K562 (cell line): ENCODE data around the gene FAM227A. TPM values are rescaled to one million over a fixed set of nuclear protein-coding genes. Genes with fewer than 3 reads are reported as not detected.
A peak's percentile ranks its signal among the peaks of the same experiment; 100 is the strongest.

Experiments used
- MBD1 ChIP-seq: fragments of 250-450 bp; sonication (Bioruptor Pico); IDR thresholded peaks from 2 replicates; pipeline ENCODE4 v1.8.0; 2022; ENCODE audit warnings: inconsistent platforms
- RBBP5 ChIP-seq: fragments of 200-600 bp; sonication (generic); IDR thresholded peaks from 2 replicates; pipeline ENCODE4 v1.6.1; 2012; ENCODE audit warnings: borderline replicate concordance, mild to moderate bottlenecking, low read length, control low read depth, inconsistent platforms; ENCODE audit not compliant: insufficient read depth, poor library complexity, severe bottlenecking
- REST ChIP-seq, 2 experiments: fragments of 450-650 bp; formaldehyde crosslinking in 1 of 2; IDR thresholded peaks; 2 replicates each; pipeline versions ENCODE4 v1.4.0 to v1.6.1; 2014 to 2020; ENCODE audit warnings: mild to moderate bottlenecking in 2 of 2, borderline replicate concordance in 1 of 2, low read depth in 1 of 2
- RHOXF2B ChIP-seq: fragments of 250-450 bp; sonication (Bioruptor Pico); conservative IDR thresholded peaks from 2 replicates; pipeline ENCODE4 v1.5.1; 2021
- SP2 ChIP-seq: IDR thresholded peaks from 2 replicates; pipeline ENCODE4 v1.6.1; 2011; ENCODE audit warnings: mild to moderate bottlenecking, low read depth, low read length, moderate library complexity; ENCODE audit not compliant: poor library complexity, severe bottlenecking; ENCODE audit errors: extremely low read depth
- TCF7L2 ChIP-seq: fragments of 150-350 bp; IDR thresholded peaks from 2 replicates; pipeline ENCODE4 v1.6.1; 2016; ENCODE audit warnings: low read depth, mild to moderate bottlenecking, low read length, moderate library complexity
- ZNF445 ChIP-seq: fragments of 250-450 bp; sonication (Bioruptor Pico); IDR thresholded peaks from 2 replicates; pipeline ENCODE4 v1.4.0; 2020; ENCODE audit warnings: low read depth, mild to moderate bottlenecking, moderate library complexity
- ZNF75A ChIP-seq: fragments of 450-650 bp; formaldehyde crosslinking; IDR thresholded peaks from 2 replicates; pipeline ENCODE4 v1.4.0; 2020; ENCODE audit warnings: mild to moderate bottlenecking
- ZNF785 ChIP-seq: fragments of 250-450 bp; sonication (Bioruptor Pico); IDR thresholded peaks from 2 replicates; pipeline ENCODE4 v1.4.0; 2020; ENCODE audit warnings: mild to moderate bottlenecking
- polyA plus RNA-seq, 8 experiments: library from polyadenylated mRNA; depleted of rRNA in 4 of 8; stranded (reverse) in 5 of 8; unstranded in 3 of 8; fragments of >200 nt; fragmentation: Nextera tagmentation in 2 of 8; fragmentation: Illumina TruSeq in 1 of 8; extraction: Ambion mirVana in 2 of 8; extraction: Trizol in 1 of 8; gene quantifications; 2 replicates each; pipeline versions ENCODE4 v1.2.1 to v1.2.3, GENCODE V29; 2011 to 2014; ENCODE audit warnings: inconsistent platforms in 1 of 8, missing spikeins in 1 of 8
- total RNA-seq, 7 experiments: library from RNA; depleted of rRNA in 6 of 7; stranded (reverse); fragments of >200 nt in 6 of 7; fragmentation: Illumina TruSeq in 2 of 7; extraction: Trizol in 2 of 7; gene quantifications; 2 replicates each; pipeline versions ENCODE4 v1.2.1 to v1.2.3, GENCODE V29; 2011 to 2021; ENCODE audit warnings: low replicate concordance in 1 of 7

Gene FAM227A
- total and polyA plus RNA-seq, 9 of the 15 experiments (the other 6 are each of a cell fraction or from before 2014, with no cell fraction given): 0.10 to 2.2 (median 0.83) TPM

GRCh38 chr22:38697425-38698089 lies 41.4 kb upstream of the FAM227A start (continued):
- TF ChIP-seq MBD1 (CRISPR knock-in tag): no peak
- no peak for TF ChIP-seq RHOXF2B (CRISPR knock-in tag)
- TF ChIP-seq SP2: no peak
- no peak for TF ChIP-seq ZNF75A (CRISPR knock-in tag)
- peak; percentile 39 for TF ChIP-seq RBBP5
- no peak for TF ChIP-seq ZNF785 (CRISPR knock-in tag)
- no peak for TF ChIP-seq TCF7L2
- peak; percentile 27; the same call in 1 of the 2 replicates for TF ChIP-seq REST (IDR thresholded peaks at IDR 0.05; ENCODE audit: borderline replicate concordance)
- no peak for TF ChIP-seq REST (CRISPR knock-in tag; IDR thresholded peaks at IDR 0.05; ENCODE audit: low read depth)
- TF ChIP-seq ZNF445 (CRISPR knock-in tag): no peak
